ENCODE results near the gene KIF12. TPM values are rescaled to one million over a fixed set of nuclear protein-coding genes. Genes with fewer than 3 reads are reported as not detected.

KIF12 gene
- polyA plus RNA-seq, 3 donors, result 129 to 148 (median 134) TPM

DNA sequence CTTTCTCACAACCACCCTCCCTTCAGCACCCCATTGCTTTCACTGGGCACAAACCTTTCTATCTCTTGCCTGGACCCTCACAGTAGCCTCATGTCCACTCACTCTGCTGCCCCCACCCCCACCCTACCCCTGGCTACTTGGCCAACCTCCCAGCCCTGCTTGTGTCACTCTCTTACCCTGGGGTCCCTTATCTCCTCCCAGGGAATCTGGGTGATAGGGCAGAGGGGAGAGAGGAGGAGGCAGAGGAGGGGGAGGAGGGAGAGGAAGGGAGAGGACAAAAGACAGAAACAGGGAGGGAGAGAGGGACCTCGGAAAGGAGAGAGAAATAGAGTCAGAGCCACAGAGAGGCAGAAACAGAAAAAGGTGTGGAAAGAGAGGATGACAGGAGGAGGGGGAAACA is 25.0 kb upstream of the KIF12 start:
- DNase-seq (ENCODE audit: low read depth in 3 of 3, low spot score in 2 of 3), result no peak

DNA sequence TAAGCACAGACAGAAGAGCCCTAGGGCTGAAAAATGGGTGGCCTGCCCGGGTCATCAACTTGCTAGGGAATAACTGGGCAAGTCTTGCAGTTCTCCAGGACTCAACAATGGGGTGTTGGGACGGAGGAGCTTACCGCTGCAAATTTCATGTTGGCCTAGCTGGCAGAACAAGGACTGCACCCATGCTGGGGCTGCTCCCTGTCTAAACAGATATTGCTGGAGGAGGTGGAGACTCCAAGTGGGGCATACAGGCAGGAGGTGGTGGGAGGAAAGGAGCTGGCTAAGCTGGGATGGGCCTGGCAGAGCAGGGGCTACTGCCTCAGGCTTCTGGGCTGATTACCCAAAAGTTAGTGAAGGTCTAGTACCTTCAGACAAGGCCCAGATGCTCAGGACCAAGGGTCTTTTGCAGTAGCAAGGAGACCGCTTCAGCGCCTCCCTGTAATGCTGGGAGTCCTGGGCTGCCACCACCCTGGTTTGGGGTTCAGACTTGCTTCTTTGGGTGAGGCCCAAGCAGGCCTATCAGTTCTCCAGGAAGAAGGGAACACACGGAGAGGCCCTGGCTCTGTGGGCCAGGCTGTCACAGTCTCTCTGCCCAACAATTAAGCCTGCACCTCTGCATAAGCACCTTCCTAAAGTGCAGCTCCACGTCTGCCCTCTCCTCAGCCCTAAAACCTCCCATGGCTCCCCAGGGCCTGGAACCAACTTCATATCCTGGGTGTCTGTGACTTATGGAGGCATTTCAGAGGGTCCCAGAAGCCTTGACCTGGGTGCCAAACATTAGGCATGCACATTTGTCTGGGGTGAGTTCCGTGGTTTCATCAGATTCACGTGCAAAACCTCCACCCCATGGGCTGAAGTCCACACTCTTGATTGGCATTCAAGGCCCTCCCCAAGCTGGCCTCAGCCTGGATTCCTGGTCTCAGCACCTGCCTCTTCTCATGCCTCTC is 24.2 kb upstream of the KIF12 start:
- no peak for DNase-seq (ENCODE audit: low read depth in 3 of 3, low spot score in 2 of 3)

DNA sequence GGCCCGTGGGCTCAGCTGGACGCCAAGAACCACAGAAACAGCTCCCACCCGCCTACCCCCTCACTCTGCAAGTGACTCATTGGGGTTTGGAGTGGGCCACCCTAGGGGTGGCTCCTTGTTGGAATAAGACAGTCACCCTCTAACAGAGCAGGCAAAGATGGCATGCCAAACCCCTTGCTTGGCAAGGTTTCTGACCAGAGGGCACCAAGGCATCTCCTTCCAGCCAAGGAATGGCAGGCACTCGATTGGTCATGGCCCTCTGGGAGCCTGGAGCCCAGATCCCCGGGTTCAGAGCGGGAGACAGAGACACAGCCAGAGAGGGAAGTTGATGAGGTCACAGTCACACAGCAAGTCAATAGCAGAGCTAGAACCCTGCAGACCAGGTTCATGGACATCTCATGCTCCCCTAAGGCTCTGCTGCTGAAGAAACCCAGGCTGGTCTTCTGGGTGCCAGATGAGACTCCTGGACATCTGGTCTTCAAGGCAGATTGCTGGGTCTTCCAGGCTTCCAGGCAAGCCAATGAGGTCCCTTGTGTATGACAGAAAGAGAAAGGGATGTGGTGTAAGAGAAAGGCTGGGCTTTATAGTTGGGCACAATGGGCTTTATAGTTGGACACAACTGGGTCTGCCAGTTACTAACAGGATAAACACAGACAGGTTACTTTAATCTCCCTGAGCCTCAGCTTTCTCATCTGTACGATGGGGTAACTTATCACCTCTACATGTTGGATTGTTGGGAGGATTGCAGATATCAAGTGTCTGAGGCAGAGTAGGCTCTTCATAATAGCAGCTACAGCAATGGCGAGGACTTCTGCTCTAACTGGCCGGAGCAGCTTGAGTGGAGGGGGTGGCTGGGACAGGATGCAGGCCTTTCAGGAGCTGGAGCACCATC is 23.3 kb upstream of the KIF12 start:
- no peak for DNase-seq (ENCODE audit: low read depth in 3 of 3, low spot score in 2 of 3)

DNA sequence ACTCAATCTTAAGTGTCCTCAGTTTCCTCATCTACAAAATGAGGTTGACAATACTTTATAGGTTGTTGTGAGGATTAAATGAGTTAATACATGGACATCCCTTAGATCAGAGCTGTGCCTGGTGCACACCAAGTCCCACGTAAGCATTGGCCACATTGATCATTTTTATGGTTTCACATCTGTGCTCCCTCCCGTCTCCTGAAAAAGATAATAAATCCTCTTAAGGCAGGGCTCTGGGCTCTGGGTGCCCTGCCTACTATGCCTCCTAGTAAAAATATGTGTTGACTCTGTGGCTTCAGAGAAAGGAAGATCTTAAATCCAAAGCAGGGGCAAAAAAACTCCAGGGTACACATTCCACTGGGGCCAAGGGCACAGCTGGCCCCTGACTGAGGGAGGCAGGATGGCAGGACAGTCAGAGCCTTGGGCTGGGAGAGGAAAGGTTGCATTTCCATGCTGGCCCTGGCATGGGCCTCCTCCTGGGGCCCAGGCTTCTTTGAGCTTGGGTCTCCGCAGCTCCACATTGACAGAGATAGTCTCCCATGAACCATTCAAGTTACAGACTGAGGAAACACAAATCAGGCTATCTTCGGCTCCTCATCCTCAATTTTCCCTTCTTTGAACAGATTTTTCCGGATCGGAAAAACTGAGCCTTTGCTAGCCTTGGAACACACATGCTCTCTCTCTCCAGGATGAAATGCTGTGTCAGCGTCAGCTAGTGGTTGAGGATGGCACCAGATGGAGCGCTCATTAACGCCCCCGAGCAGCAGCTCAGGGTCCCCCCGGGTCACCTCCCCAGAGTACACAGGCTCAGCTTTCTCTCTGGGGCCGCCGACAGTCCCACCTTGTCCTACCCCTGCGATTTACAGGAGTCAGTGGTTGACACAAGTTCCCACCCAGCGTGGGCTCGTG is 22.4 kb upstream of the KIF12 start:
- no peak for DNase-seq (ENCODE audit: low read depth in 3 of 3, low spot score in 2 of 3)

DNA sequence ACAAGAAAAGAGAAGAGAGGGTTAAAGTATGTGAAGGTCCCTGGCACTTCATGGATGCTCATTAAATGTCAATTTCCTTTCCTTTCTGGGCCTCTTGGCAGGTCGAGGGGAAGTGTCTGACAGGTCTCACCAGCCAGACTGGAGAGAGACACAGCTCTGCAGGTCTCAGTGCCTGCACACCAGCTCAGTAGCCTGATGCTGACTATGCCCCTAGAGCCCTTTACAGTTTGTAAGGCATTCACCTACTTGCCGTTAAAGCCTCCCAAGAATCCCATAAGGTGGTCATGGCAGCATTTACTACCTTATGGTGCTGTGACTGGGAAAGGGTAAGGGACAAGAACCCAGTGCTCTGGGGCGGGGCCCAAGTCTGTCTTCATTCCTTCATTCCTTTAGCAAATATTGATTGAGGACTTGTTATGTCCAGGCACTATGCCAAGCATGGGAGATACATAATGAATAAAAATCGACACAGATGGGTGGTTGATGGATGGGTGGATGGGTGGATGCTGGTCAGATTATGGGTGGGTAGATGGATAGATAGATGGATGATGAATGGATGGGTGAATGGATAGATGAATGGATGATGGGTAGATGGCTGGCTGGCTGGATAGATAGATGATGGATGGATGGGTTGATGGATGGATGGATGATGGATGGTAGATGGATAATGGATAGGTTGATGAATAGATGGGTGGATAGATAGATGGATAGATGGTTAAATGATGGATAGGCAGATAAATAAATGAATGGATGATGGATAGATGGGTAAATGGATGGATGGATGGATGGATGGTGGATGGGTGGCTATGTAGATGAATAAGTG is 21.3 kb upstream of the KIF12 start:
- no peak for DNase-seq (ENCODE audit: low read depth in 3 of 3, low spot score in 2 of 3)

DNA sequence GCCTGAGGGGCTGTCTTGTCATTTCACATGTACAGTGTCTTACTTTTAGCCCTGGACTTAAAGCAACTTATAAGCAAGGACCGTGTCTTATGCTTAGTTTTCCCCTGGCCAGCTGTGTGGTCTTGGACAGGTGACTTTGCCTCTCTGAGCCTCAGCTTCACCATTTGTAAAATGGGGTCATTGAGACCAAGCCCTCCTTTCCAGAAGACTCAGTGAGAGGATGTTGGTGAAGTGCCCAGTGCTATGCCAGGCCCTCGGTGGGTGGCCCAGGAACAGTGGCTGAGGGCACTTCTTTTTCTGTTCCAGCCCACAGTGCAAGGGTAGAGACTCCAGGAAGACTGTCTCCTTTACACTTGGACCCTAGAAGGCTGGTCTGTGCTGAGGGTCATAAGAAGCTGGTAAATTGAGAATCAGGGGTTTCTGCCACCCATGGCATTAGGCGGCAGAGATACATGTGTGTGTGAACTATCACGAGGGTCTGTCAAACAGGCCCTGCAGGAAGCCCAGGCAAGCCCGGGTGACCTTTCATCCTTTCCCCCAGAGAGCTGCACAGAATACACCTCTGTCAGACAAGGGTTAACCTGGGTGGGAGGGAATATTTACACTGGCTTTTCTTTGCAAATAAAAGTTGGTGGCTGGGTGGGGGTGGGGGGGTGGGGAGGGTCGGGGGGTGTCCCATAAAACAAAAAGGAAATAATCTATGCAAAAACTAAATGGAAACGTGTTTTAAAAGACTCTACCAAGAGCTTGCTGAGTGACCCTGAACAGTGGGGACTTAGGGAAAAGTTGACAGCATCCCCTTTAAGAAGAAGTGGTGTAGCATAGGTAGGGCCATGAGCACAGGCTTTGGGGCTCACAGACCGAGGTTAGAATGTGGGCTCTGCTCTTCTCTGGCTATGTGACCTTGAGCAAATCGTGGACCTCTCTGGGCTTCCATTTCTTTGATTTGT is 20.4 kb upstream of the KIF12 start:
- no peak for DNase-seq (ENCODE audit: low read depth in 3 of 3, low spot score in 2 of 3)

DNA sequence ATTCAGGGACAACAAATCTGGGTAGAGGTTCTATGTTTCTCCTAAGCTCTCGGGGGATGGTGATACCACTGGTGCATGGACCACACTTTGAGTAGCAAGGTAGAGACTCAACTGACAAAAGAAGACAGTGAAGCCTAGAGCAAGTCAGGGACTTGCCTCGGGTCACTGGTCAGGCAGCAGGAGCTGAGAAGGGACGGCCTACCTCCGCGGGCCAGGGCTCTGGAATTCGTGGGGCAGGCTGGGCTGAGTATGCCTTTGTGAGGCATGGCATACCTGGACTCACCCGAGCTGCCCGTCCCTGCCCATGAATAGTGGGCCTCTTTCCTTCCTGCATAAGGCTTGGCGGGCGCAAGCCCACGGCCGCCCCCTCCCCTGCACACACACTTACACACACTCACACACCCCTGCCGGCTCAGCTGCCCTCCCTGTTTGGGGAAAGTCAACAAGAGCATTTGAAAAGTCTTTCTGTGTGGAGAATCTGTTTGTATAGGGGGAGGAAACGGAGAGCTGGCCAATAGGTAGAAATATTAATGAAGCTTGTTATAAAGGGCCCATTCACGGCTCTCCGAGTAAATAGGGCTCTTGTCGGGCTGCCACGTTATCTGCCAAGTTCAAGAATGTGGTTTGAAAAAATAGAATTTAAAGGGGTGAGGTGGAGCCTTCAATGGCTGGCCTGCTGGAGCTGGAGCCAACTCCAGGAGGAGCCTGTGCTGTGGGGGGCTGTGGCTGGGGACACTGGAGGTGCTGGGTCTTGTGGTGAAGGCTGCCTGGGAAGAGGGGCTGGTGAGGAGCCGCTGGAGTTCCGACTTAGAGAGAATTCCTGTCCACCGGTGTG is 19.1 kb upstream of the KIF12 start:
- DNase-seq (ENCODE audit: low read depth in 3 of 3, low spot score in 2 of 3), result no peak

DNA sequence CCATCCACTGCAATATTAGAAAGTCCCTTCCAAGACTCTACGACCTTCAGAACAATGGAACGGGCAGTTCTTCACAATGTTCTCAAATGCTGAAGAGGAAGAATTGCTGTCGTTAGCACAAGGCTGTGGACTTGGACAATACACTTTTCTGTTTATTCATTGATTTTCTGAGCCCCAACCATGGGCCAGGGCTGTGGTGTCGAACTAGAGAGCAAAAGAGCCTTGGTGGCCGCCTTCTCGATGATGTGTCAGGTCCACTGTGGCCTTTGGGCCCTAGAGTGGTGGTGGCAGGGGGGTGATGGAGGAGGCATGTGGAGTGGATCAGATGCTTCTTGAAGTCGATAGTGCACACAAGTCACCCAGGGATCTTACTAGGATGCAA is 18.5 kb upstream of the KIF12 start:
- DNase-seq (ENCODE audit: low read depth in 3 of 3, low spot score in 2 of 3), result no peak

DNA sequence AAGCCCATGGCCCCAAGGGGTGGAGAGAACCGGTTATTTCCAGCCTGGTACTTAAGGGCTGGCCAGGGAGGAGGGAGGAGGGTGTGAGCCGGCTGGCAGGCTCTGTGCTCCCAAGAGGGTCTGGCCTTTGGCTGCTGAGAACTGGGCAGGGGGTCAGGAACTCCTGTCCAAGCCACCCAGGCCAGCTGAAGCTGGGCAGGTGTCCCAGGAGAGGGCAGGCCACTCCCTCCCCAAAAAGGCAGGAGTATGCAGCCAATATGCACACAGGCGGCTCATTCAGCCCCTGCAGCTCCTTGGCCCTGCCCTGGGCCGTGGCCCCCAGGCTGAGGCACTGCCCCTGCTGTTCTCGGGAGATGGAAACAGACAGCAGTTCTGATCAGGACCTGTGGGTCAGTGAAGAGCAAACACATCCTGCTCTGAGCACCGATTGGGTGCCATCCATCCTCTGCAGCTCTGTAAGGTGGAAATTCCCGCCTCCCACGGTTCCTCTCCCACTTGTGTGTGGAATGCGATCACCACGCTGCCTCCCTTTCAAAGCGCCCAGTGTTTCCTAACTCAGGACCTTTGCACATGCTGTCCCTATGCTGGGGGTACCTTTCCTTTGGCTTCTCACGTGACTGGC is 17.1 kb upstream of the KIF12 start:
- DNase-seq (ENCODE audit: low read depth in 3 of 3, low spot score in 2 of 3), result no peak

DNA sequence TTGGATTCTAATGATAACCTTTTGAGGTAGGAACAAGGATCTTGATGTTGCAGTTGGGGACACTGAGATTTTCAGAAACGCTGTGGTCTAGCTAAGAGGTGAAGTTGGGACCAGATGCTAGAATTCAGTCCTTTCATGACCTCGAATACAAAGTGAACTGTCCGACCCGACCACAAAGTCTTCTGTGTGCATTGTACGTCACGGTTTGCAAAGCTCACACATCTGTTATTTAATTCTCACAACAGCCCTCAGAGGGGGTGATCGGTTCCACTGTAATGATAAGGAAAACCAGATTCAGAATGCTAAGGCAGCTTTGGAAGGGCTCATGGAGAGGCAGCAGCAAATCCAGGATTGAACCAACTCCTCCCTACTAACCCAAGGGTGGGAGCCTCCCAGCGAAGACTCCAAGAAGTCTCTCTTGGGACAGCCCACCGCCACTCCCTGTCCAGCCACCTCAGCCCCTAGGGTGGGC is 16.6 kb upstream of the KIF12 start:
- DNase-seq (ENCODE audit: low read depth in 3 of 3, low spot score in 2 of 3), result no peak

DNA sequence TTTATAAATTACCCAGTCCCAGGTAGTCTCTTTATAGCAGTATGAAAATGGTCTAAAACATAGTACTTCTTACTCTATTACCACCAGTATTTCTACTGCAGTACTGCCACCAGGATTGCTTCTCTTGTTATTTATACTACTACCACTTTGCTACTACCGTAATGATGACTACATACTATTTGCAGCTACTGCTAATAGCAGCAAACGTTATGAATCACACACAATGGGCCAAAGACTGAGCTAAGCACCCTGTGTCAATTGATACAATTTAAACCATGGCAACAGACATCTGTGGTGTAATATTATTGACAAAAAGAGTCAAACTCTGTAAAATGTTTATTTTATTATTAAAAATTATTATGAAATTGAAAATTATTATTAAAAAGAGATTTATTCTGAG is 15.3 kb upstream of the KIF12 start:
- no peak for DNase-seq (ENCODE audit: low read depth in 3 of 3, low spot score in 2 of 3)

DNA sequence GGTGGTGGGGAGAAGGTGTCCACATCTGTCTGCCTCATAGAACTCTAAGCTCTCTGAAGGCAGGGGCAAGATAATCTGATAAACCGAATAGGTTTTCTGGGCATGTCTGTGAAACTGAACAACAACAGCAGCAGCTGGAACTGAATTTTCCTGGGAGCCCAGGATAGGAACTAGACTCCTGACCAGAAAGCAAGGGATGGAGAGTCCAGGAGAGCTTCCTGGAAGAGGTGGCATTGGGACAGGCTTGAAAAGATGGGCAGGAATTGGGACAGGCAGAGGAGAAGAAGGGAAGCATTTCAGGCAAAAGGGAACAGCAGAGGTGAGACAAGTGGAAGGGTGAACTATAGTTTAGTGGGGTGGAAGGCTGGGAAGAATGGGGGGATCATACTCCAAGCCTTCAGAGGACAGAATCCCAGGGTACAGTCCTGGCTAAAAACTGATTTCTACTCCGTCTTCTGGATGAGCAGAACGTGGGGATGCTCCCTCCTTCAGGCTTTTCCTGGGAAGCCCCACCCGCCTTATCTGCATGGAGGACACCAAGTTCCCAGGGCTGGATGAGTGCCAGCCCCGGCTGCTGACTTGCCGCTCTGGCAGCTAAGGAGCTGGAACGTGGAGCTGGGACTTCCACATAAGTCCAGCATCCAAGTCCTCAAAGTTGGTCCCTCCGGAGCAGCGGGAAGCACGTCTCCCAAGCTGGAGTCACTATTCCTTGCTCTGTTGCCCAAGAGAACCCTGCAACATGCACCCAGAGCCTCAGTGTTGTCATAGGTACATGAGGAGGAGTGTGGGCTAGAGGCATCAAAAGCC is 13.9 kb upstream of the KIF12 start:
- no peak for DNase-seq (ENCODE audit: low read depth in 3 of 3, low spot score in 2 of 3)

DNA sequence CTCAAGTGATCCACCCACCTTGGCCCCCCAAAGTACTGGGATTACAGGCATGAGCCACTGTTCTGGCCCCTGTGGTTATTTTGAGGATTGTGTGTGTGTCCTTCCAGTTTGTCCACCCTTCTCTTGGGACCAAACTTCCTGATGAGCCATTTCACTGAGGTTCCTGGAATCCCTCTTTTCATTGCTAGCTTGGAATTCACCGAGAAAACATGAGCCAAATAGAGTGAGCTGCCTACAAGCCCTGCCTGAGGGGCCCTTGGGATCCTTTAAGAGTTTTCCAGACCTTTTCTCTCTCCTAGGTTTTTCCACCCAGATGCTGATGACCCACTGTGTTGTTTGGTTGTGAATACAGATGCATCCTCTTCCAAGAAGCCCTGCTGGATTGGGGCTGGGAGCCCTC is 13.2 kb upstream of the KIF12 start:
- no peak for DNase-seq (ENCODE audit: low read depth in 3 of 3, low spot score in 2 of 3)

DNA sequence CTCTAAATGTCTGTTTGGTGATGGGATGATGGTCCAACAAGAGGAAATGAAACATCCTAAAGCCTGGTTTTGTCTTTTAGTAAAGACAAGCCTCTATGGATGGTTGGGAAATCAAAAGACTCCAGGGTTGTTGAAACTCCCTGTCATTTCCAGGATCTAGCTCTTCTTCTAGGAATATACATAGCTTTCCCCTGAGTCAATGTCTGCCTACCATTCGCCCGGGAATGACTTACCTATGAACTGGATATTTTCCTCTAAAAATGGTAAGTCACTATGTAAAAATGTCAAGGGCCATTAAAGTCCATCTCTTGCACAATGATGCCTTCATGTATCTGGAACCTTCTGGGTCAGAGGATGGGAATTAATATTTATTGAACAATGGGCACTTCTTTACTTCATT is 11.1 kb upstream of the KIF12 start:
- DNase-seq (ENCODE audit: low read depth in 3 of 3, low spot score in 2 of 3), result no peak

DNA sequence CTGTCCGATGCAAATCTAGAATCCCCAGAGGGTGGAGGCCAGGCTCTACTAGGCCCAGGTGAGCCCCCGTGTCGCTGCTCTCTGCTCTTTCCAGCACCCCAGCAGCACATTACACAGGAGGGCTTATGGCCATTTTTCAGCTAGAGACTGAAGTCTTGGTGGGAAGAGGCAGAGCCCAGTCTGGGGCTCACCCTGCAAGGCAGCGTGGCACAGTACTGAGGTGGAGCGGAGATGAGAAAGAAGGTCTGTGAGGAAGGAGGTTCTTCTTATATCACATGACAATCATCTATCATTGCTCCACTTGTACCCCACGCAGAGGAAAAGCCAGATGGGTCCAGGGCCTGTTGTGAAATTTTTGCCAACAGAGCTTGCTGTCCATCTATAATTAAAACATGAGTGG is 10.0 kb upstream of the KIF12 start:
- DNase-seq (ENCODE audit: low read depth in 3 of 3, low spot score in 2 of 3), result no peak

Measured in right renal cortex interstitium (tissue), 3 donors.